Panc1 (cell line): ENCODE data around the gene CDH12.

Source experiments
- POLR2AphosphoS5 ChIP-seq: IDR thresholded peaks from 2 replicates; pipeline ENCODE4 v1.6.1; 2012; ENCODE audit warnings: mild to moderate bottlenecking, low read depth, low read length, moderate library complexity
- SIN3A ChIP-seq: IDR thresholded peaks from 2 replicates; pipeline ENCODE4 v1.6.1; 2012; ENCODE audit warnings: low read depth, mild to moderate bottlenecking, low read length, moderate library complexity, borderline replicate concordance; ENCODE audit not compliant: insufficient read depth
- TF ChIP-seq, protein P1 (sequence below): fragments of 450-650 bp; IDR thresholded peaks from 2 replicates; pipeline ENCODE4 v1.5.1; 2017; ENCODE audit warnings: mild to moderate bottlenecking
- TF ChIP-seq, protein P2 (sequence below), 2 experiments: IDR thresholded peaks; 2 replicates each; pipeline ENCODE4 v1.6.1; 2011 to 2012; ENCODE audit warnings: low read depth in 2 of 2, control low read depth in 1 of 2, low read length in 1 of 2, mild to moderate bottlenecking in 1 of 2, moderate library complexity in 1 of 2; ENCODE audit not compliant: insufficient read depth in 1 of 2

DNA sequence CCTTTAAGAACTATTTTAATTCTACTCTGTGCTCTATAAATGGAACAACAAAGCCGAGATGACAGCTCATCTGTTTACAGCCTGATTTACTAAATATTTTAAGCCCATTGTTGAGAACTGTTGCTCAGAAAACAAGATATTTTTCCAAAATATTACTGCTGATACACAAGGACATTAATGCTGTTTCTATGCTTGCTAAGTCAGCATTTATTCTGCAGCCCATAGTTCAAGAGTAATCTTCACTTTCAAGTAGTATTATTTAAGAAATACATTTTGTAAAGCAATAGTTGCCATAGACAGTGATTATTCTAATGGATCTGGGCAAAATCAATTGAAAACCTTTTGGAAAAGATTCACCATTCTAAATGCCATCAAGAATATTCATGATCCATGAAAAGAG is 208.3 kb downstream of the CDH12 start:
- TF ChIP-seq, protein P1, sequence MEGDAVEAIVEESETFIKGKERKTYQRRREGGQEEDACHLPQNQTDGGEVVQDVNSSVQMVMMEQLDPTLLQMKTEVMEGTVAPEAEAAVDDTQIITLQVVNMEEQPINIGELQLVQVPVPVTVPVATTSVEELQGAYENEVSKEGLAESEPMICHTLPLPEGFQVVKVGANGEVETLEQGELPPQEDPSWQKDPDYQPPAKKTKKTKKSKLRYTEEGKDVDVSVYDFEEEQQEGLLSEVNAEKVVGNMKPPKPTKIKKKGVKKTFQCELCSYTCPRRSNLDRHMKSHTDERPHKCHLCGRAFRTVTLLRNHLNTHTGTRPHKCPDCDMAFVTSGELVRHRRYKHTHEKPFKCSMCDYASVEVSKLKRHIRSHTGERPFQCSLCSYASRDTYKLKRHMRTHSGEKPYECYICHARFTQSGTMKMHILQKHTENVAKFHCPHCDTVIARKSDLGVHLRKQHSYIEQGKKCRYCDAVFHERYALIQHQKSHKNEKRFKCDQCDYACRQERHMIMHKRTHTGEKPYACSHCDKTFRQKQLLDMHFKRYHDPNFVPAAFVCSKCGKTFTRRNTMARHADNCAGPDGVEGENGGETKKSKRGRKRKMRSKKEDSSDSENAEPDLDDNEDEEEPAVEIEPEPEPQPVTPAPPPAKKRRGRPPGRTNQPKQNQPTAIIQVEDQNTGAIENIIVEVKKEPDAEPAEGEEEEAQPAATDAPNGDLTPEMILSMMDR, result no peak
- TF ChIP-seq POLR2AphosphoS5 (no peak), SIN3A (no peak)
- TF ChIP-seq, protein P2, sequence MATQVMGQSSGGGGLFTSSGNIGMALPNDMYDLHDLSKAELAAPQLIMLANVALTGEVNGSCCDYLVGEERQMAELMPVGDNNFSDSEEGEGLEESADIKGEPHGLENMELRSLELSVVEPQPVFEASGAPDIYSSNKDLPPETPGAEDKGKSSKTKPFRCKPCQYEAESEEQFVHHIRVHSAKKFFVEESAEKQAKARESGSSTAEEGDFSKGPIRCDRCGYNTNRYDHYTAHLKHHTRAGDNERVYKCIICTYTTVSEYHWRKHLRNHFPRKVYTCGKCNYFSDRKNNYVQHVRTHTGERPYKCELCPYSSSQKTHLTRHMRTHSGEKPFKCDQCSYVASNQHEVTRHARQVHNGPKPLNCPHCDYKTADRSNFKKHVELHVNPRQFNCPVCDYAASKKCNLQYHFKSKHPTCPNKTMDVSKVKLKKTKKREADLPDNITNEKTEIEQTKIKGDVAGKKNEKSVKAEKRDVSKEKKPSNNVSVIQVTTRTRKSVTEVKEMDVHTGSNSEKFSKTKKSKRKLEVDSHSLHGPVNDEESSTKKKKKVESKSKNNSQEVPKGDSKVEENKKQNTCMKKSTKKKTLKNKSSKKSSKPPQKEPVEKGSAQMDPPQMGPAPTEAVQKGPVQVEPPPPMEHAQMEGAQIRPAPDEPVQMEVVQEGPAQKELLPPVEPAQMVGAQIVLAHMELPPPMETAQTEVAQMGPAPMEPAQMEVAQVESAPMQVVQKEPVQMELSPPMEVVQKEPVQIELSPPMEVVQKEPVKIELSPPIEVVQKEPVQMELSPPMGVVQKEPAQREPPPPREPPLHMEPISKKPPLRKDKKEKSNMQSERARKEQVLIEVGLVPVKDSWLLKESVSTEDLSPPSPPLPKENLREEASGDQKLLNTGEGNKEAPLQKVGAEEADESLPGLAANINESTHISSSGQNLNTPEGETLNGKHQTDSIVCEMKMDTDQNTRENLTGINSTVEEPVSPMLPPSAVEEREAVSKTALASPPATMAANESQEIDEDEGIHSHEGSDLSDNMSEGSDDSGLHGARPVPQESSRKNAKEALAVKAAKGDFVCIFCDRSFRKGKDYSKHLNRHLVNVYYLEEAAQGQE (IDR thresholded peaks at IDR 0.05; ENCODE audit: insufficient read depth in 1 of 2, low read depth in 2 of 2, low read length in 1 of 2), result no peak
